Activated CD4-positive, alpha-beta T cell treated with anti-CD3 and anti-CD28 coated beads, Interleukin-2, amount 10 ng/mL, durations not matched to agents 7 days and 5 days (primary cell): ENCODE measurements around the gene PLEKHA7. TPM values are rescaled to one million over a fixed set of nuclear protein-coding genes. Genes with fewer than 3 reads are reported as not detected.
"Not testable (repeated sequence)": the region's sequence is repeated elsewhere in the genome, so short reads cannot be mapped to it uniquely, and the experiment has no call there.

Experiments used
- CTCF ChIA-PET: fragments of 350-600 bp; sonication (Branson Sonifier 250); formaldehyde crosslinking; loops from one replicate; lab custom pipeline; 2021; ENCODE audit warnings: antibody characterized with exemption; lab: Charles Lee
- POLR2A ChIA-PET: fragments of 350-600 bp; sonication (Branson Sonifier 250); formaldehyde crosslinking; loops from one replicate; lab custom pipeline; 2021; ENCODE audit warnings: antibody characterized with exemption; lab: Charles Lee
- DNase-seq: peaks from one replicate; pipeline ENCODE4 v3.0.0-alpha.2; 2020
- H3K27ac Mint-ChIP-seq: one replicate; pipeline ENCODE4 v1.8.0; 2021; ENCODE audit warnings: mild to moderate bottlenecking, moderate library complexity, mixed read lengths
- H3K27me3 Mint-ChIP-seq: one replicate; pipeline ENCODE4 v1.8.0; 2021; ENCODE audit warnings: mixed read lengths
- H3K36me3 Mint-ChIP-seq: one replicate; pipeline ENCODE4 v1.8.0; 2021; ENCODE audit warnings: low read depth, mixed read lengths
- H3K4me1 Mint-ChIP-seq: one replicate; pipeline ENCODE4 v1.8.0; 2021; ENCODE audit warnings: mixed read lengths
- H3K4me3 Mint-ChIP-seq: one replicate; pipeline ENCODE4 v1.8.0; 2021; ENCODE audit warnings: mild to moderate bottlenecking, moderate library complexity, mixed read lengths
- H3K9me3 Mint-ChIP-seq: one replicate; pipeline ENCODE4 v1.8.0; 2021; ENCODE audit warnings: mixed read lengths
- total RNA-seq, 2 experiments: library from RNA; stranded (reverse); gene quantifications; one replicate each; pipeline ENCODE4 v1.2.3, GENCODE V29; 2021

PLEKHA7 gene
- total RNA-seq, 2 experiments from 2014 or later: 3.4 to 3.5 TPM

DNA sequence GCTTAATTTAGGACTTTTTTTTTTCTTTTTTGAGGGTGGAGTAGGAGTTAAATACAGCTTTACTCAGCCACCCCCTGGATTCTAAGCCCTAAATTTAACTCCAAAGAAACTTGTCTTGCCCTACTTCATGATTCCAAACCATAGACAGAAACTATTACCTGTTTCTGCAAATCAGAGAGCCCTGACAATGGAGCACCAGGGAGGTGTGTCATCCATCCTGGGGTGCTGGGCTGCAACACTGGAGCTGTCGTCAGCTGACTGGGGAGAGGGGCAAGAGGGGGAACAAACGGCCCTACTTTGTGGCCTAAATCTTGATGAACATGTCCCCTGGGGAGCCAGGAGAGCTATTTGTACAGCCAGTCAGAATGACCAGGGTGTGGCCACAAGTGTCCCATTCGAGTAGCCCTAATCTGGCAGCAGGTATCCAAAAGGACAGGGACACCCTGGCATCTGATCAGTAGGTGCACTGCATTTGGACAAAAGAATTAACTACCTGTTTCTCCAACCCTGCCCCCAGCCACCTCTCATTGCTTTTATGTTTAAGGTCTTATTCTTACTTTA, 50.8 kb downstream of the PLEKHA7 start:
- no peaks in the 10 kb centered on the region for H3K27me3 Mint-ChIP-seq
- no peaks in the 10 kb centered on the region for H3K36me3 Mint-ChIP-seq
- H3K4me3 Mint-ChIP-seq: no peak overlapping the region
- peaks cover 32% of the 10 kb centered on the region for H3K4me1 Mint-ChIP-seq
- H3K27ac Mint-ChIP-seq: no peak overlapping the region
- H3K9me3 Mint-ChIP-seq: no peaks in the 10 kb centered on the region
- POLR2A ChIA-PET: no interaction called here
- no peak for DNase-seq
- CTCF ChIA-PET: no interaction called here

DNA sequence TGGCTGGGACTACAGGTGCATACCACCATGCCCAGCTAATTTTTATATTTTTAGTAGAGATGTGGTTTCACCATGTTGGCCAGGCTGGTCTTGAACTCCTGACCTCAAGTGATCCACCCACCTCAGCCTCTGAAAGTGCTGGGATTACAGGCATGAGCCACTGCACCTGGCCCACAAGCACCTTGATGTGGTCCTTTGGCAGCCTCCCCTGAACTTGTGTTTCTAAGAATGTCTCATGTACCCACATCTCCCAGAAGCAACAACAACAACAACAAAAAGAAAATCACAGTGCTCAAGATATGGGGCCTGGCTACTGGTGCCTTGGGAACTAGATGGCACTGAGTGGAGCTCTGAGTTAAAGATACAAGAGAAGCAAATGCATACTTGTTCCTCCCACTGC, 51.6 kb downstream of the PLEKHA7 start:
- H3K4me3 Mint-ChIP-seq, H3K27ac Mint-ChIP-seq, H3K36me3 Mint-ChIP-seq, H3K9me3 Mint-ChIP-seq, POLR2A ChIA-PET, DNase-seq, H3K27me3 Mint-ChIP-seq, CTCF ChIA-PET: not testable (repeated sequence)
- H3K4me1 Mint-ChIP-seq: peaks cover 33% of the 10 kb centered on the region

DNA sequence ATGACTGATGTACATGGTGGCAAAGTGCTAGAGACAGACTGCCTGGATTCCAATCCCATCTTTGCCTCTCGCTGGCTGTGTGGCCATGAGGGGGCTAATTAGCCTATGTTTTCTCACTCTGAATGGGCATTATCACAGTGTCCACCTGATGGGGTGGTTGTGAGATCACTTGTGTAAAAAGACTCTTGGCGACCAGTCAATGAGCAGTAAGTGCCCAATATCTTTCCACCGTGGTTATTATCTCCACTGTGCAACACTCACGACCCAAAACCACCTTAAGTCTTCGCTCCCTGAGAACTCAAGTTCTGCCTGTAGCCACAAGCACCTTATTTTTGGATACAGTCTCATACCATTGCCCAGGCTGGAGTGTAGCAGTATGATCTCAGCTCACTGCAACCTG, 52.1 kb downstream of the PLEKHA7 start:
- Mint-ChIP-seq H3K27me3 (no peaks in the 10 kb centered on the region), H3K27ac (no peak overlapping the region)
- DNase-seq: no peak

GRCh38 chr11:16960250-16960649, 54.0 kb downstream of the PLEKHA7 start:
- Mint-ChIP-seq H3K27me3 (no peaks in the 10 kb centered on the region), H3K27ac (peak overlapping the region; percentile 47), H3K4me1 (peaks cover 33% of the 10 kb centered on the region), H3K36me3 (no peaks in the 10 kb centered on the region), H3K4me3 (no peak overlapping the region), H3K9me3 (no peaks in the 10 kb centered on the region)
- CTCF ChIA-PET: no interaction called here
- DNase-seq: no peak
- POLR2A ChIA-PET: no interaction called here

More for the DNA sequence above, 52.1 kb downstream of the PLEKHA7 start:
- POLR2A ChIA-PET: no interaction called here
- H3K36me3 Mint-ChIP-seq: no peaks in the 10 kb centered on the region
- peaks cover 33% of the 10 kb centered on the region for H3K4me1 Mint-ChIP-seq
- H3K4me3 Mint-ChIP-seq: no peak overlapping the region
- no peaks in the 10 kb centered on the region for H3K9me3 Mint-ChIP-seq
- CTCF ChIA-PET: no interaction called here

DNA sequence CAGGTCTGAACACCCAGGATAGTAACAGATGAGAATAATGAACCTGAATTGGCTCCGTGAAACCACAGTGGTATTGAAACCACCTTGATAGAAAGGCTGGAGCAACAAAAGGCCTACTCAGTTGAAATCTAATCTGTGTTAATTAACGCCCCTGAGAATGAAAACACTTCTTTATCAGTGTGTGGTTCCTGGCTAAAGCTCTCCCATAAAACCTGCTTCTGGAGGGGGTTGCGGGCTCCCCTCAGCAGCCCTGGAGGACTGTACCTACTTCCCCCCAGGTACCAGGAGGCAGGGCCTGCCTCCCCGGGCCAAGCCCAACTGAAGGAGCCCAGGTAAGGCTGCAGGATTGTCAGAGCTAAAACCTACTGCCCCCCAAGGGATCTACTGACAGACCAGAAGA, 54.6 kb downstream of the PLEKHA7 start:
- Mint-ChIP-seq H3K27me3 (no peaks in the 10 kb centered on the region), H3K36me3 (no peaks in the 10 kb centered on the region), H3K4me3 (no peak overlapping the region), H3K4me1 (peaks cover 33% of the 10 kb centered on the region), H3K27ac (no peak overlapping the region), H3K9me3 (no peaks in the 10 kb centered on the region)
- no peak for DNase-seq
- CTCF ChIA-PET: no interaction called here
- POLR2A ChIA-PET: no interaction called here

DNA sequence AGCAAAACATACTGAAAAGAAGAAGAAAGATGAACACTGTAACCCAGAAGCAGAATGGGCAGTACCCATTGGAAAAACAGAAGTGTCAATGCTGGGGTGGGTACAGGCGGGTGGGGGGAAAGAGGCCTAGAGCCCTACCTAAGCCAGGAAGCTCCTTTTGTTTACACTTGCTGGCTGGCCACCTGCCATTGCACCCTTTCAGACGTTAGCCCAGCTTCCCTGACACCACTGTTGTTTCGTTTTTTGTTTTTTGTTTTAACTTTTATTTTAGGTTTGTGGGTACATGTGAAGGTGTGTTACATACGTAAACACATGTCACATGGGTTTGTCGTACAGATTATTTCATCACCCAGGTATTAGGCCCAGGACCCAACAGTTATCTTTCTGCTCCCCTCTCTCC, 55.4 kb downstream of the PLEKHA7 start:
- POLR2A ChIA-PET: no interaction called here
- Mint-ChIP-seq H3K4me1 (peaks cover 27% of the 10 kb centered on the region), H3K9me3 (no peaks in the 10 kb centered on the region), H3K36me3 (no peaks in the 10 kb centered on the region), H3K4me3 (no peak overlapping the region), H3K27ac (peak overlapping the region; percentile 41), H3K27me3 (no peaks in the 10 kb centered on the region)
- CTCF ChIA-PET: no interaction called here
- DNase-seq: no peak

GRCh38 chr11:16956538-16957153, 57.6 kb downstream of the PLEKHA7 start:
- H3K9me3 Mint-ChIP-seq: no peaks in the 10 kb centered on the region
- peaks cover 10% of the 10 kb centered on the region for H3K4me1 Mint-ChIP-seq
- ChIA-PET POLR2A (no interaction called here), CTCF (interaction anchor here (0.7 to 1.5 kb wide), 4 partner anchors 10 to 21 kb away, joined by 3 to 4 read pairs (median 4); no protein-coding TSS in a partner anchor)
- no peaks in the 10 kb centered on the region for H3K27me3 Mint-ChIP-seq
- no peak for DNase-seq
- H3K4me3 Mint-ChIP-seq: no peak overlapping the region
- no peaks in the 10 kb centered on the region for H3K36me3 Mint-ChIP-seq
- no peak overlapping the region for H3K27ac Mint-ChIP-seq

DNA sequence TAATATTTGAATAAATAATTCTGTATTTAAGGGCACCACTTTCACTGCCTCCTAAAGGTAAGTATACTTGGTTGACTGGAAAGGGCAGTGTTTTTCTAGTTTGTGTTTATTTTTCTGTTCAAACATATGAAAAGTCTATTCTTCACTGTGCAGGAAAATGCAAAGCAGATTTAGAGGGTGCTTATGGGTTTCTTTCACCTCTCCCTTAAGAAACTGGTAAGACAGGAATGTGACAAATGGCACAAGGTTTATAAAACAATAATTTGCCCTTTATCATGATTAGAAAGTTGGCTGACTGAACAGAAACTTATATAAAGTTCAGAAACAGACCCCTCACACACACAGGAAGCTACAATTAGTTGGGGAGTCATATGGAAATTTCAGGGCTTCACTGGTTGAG, 60.6 kb downstream of the PLEKHA7 start:
- Mint-ChIP-seq H3K4me3 (no peak overlapping the region), H3K36me3 (no peaks in the 10 kb centered on the region), H3K27ac (no peak overlapping the region), H3K9me3 (no peaks in the 10 kb centered on the region), H3K27me3 (no peaks in the 10 kb centered on the region), H3K4me1 (peaks cover 3% of the 10 kb centered on the region)
- POLR2A ChIA-PET: no interaction called here
- CTCF ChIA-PET: no interaction called here
- DNase-seq: no peak

DNA sequence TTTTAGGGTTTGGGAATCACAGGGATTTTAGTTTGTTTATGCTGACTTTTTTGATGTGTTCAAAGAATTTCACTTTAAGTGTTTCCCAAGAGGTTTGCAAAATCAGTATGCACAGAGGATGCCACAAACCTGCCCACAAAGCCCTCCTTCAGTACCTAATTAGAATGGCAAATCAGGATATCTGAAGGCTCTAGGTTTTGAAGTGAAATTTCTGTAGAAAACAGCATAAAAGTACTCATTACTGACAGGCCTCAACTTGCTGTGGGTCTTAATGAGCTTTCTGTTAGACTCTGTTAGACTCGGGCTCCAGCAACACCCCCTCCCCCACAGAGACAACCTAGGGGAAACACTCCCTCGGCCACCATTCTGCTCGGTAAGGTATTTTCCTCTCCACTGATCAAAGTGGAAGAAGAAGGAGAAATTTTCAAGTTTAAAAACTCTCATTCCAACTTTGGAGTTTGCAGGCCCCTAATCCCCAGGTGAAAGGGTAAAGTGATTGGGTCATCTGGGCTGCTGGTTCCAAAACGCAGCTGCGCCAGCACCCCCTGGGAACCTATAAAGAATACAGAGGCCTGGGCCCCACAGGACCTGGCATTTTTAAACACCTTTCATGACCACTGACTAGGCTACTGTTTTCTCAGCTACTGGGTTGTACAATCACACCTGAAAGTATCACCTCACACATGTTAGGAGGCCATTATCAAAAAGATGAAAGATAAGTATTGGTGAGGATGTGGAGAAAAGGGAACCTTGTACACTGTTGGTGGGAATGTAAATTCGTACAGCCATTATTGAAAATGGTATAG, 67.5 kb downstream of the PLEKHA7 start:
- H3K27me3 Mint-ChIP-seq: no peaks in the 10 kb centered on the region
- CTCF ChIA-PET: interaction anchor here (0.6 to 1.3 kb wide), 4 partner anchors 9 to 564 kb away, joined by 3 to 4 read pairs (median 3); no protein-coding TSS in a partner anchor
- no peak overlapping the region for H3K4me3 Mint-ChIP-seq
- H3K27ac Mint-ChIP-seq: no peak overlapping the region
- no peaks in the 10 kb centered on the region for H3K9me3 Mint-ChIP-seq
- no peaks in the 10 kb centered on the region for H3K36me3 Mint-ChIP-seq
- POLR2A ChIA-PET: no interaction called here
- H3K4me1 Mint-ChIP-seq: peaks cover 3% of the 10 kb centered on the region
- DNase-seq: no peak

DNA sequence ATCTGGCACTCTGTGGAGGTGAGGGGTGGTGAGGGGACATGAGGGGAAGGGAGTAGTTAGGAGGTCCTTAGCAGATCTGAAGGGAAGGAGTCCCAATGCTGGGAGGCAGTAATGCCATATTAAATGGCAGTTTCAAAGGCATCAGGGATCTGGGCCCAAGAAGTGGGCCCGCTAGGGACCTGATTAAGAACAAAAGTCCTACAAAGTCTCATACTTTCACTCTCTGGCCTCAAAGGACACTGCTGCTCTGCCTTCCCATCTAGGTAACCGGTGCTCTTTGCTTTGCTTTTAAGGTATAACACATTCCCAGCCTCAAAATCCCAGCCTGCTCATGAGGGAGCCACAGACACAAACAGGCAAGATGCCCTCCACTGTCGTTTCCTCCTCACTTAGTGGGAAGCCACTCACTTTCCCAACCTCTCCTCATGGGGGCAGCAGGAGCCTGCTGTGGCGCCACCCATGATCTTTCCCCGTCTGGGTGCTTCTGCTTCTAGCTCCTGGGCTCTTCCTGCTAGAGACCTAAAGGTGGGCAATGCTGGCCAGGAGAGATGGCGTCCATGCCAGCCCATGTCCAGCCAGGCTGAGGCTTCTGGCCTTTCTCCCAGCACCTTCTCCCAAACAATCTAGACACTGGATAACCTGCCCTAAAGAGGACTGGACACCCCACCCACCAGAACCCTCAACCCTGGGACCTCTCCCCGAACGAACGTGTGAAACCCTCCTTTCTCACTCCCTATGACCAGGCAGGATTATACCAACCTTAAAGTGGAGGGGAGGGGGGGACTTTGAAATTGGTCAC, 68.3 kb downstream of the PLEKHA7 start:
- ChIA-PET CTCF (interaction anchor here (0.7 to 1.3 kb wide), 4 partner anchors 10 to 121 kb away, joined by 3 to 4 read pairs (median 3); no protein-coding TSS in a partner anchor), POLR2A (no interaction called here)
- Mint-ChIP-seq H3K9me3 (no peaks in the 10 kb centered on the region), H3K4me3 (no peak overlapping the region), H3K27ac (no peak overlapping the region), H3K27me3 (no peaks in the 10 kb centered on the region), H3K36me3 (no peaks in the 10 kb centered on the region), H3K4me1 (peaks cover 3% of the 10 kb centered on the region)
- peak; percentile 45 for DNase-seq

DNA sequence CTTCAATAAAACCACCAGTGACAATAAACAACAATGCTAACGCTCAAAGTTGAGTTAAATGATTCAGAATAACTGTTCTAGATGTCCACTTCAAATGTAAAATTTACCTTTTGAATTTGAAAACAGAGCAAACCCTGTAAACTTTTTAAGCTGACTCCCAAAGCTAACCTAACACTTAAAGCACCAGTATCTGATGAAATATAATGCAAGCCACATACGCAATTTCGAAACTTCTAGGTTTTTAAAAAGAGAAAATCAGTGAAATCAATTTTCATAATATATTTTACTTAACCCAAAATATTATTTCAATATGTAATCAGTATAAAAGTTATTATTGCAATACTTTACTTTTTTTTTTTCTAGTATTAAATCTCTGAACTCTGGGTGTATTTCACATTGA, 71.3 kb downstream of the PLEKHA7 start:
- ChIA-PET POLR2A (no interaction called here), CTCF (interaction anchor here (0.7 kb wide), 1 partner anchor 1899 kb away, joined by 4 read pairs; no protein-coding TSS in a partner anchor)
- DNase-seq: no peak
- Mint-ChIP-seq H3K36me3 (no peaks in the 10 kb centered on the region), H3K9me3 (no peaks in the 10 kb centered on the region), H3K27me3 (peaks cover 1% of the 10 kb centered on the region), H3K4me1 (peaks cover 3% of the 10 kb centered on the region), H3K4me3 (no peak overlapping the region), H3K27ac (no peak overlapping the region)

DNA sequence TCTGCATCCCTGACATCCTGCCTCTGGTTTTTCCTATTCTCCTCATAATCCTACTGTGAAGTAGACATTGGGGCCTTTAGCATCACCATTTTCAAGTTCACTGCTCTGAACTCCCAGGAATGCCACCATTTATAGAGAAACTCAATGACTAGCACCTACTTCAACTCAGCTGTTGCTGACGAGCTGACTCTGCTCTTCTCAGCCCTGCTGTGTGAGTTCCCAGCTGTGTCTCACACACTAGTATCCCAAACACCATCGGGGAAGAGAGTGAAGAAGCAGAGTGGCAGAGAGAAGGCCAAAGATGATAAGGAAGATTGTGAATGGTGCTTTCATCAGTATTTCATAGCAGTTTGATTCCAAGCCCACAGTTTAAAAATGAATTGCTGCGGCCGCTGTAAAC, 71.9 kb downstream of the PLEKHA7 start:
- ChIA-PET POLR2A (no interaction called here), CTCF (interaction anchor here (0.7 to 1.4 kb wide), 2 partner anchors 10 to 1899 kb away, joined by 4 read pairs; no protein-coding TSS in a partner anchor)
- H3K4me3 Mint-ChIP-seq: no peak overlapping the region
- no peaks in the 10 kb centered on the region for H3K9me3 Mint-ChIP-seq
- peaks cover 1% of the 10 kb centered on the region for H3K27me3 Mint-ChIP-seq
- no peak for DNase-seq
- H3K36me3 Mint-ChIP-seq: no peaks in the 10 kb centered on the region
- H3K27ac Mint-ChIP-seq: no peak overlapping the region
- H3K4me1 Mint-ChIP-seq: peaks cover 3% of the 10 kb centered on the region
